Stimulated activated naive CD8-positive, alpha-beta T cell treated with anti-CD3 and anti-CD28 coated beads, Interleukin-15, amount 100 ng/mL, for 72 hours (primary cell): ENCODE measurements around the gene KIAA0825.

Experiments
- ATAC-seq: fragments of 150-1000 bp; cut with Tn5 transposase; 2 replicates; pipeline ENCODE4 v1.10.0; 2021; ENCODE audit warnings: mild to moderate bottlenecking, moderate library complexity
- DNase-seq, 2 donors: peaks; one replicate each; pipeline ENCODE4 v3.0.0; 2021 to 2022
- H3K27ac Mint-ChIP-seq, 2 donors: one replicate each; pipeline ENCODE4 v1.8.0; 2022; ENCODE audit warnings: mild to moderate bottlenecking in 2 of 2, mixed read lengths in 2 of 2, moderate library complexity in 2 of 2
- H3K27me3 Mint-ChIP-seq: one replicate; pipeline ENCODE4 v1.8.0; 2022; ENCODE audit warnings: mixed read lengths
- H3K4me1 Mint-ChIP-seq: one replicate; pipeline ENCODE4 v1.8.0; 2022; ENCODE audit warnings: mild to moderate bottlenecking, mixed read lengths
- H3K4me3 Mint-ChIP-seq, 2 donors: one replicate each; pipeline ENCODE4 v1.8.0; 2022; ENCODE audit warnings: mild to moderate bottlenecking in 2 of 2, mixed read lengths in 2 of 2, moderate library complexity in 1 of 2
- H3K9me3 Mint-ChIP-seq, 2 donors: one replicate each; pipeline ENCODE4 v1.8.0; 2022; ENCODE audit warnings: mixed read lengths in 2 of 2

KIAA0825 gene

DNA sequence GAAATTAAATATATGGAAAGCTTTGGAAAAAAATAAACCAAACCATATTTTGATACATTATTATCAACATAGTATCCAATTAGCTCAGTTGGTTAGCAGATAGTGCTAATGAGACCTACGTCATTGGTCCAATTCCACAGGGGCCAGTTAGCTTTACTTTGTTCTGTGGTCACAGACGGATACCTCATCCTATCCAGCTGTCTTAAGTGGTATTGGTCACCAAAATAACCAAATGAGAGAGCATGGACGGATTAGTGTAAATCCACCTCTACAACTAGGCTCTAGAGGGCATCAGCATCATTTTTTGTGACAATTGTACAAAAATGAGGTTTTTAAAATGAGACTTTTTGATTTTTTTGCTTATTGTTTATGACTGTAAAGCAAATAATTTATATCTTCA lies 364.2 kb downstream of the KIAA0825 start:
- H3K4me1 Mint-ChIP-seq: no peaks in the 10 kb centered on the region
- no peak overlapping the region for H3K4me3 Mint-ChIP-seq
- H3K27me3 Mint-ChIP-seq: no peaks in the 10 kb centered on the region
- H3K9me3 Mint-ChIP-seq: no peaks in the 10 kb centered on the region
- no peak for DNase-seq
- ATAC-seq: no peak
- no peak overlapping the region for H3K27ac Mint-ChIP-seq

DNA sequence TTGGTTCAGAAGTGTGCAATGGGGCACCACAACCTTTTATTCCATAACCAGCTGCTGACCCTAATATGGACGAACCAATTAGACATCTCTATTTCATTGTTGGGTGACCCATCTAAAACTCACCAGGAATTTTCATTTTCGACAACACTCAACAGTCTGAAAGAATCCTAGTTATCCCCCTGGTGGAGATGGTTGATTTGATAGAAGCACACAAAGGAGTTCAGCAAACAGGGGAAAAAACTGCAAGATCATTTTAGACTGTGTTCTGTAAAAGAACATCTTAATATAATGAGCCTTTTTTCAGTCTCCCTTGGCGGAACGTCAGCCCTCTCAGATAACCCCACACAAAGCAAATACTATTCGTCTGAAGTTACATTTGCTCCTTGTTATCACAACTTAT lies 367.4 kb downstream of the KIAA0825 start:
- ATAC-seq (no peak), DNase-seq (no peak)
- Mint-ChIP-seq H3K27me3 (no peaks in the 10 kb centered on the region), H3K27ac (no peak overlapping the region), H3K9me3 (no peaks in the 10 kb centered on the region), H3K4me1 (no peaks in the 10 kb centered on the region), H3K4me3 (no peak overlapping the region)

DNA sequence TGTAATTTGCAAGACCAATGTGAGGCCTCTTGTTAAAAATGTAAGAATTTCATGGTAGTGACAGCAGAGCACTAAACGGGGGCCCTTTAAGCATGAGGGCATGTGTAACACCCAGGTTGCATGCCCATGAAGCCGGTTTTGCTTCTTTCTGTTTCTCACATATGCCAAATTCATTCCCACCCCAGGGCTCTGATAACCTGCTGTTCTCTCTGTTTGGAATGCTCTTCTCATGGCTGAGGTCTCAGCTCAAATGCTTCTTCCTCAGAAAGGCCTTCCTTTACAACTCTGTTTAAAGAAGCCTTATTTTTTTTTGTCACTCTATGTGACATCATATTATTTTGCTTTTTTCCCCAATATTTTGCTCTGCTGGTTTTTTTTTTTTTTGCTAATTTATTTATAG lies 369.0 kb downstream of the KIAA0825 start:
- Mint-ChIP-seq H3K4me1 (no peaks in the 10 kb centered on the region), H3K9me3 (no peaks in the 10 kb centered on the region), H3K4me3 (no peak overlapping the region), H3K27me3 (no peaks in the 10 kb centered on the region), H3K27ac (no peak overlapping the region)
- DNase-seq (no peak), ATAC-seq (no peak)

DNA sequence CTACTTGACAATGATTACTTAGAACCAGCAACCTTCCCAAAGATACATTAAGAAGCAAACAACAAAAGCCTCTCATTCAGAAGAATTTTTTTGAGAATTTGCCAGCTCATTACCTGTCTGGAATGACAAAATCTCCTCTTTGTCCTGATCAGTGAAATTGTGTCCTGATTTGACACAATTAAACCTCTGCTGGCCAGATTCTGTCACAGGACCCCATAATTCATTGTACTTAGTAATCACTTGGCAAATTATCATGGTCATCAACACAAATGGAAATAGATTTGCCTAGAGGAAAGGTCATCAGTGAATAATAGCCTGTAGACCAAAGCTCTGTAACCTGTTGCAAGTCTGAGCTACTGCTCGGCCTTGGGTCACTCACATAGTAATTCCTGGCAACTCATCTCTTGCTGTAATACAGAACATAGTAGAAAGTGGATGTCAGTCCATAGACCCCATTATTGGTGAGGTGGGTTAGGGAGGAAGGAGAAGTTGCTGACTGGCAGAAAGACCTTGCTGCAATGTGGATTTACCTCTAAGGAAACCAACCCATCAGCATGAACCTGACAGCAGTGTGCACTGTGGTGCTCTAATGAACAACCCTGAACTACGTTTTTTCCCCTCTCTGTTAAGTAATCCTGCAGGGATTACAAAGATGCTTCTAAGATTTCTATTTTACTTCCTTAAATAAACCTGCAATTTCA lies 370.1 kb downstream of the KIAA0825 start:
- no peaks in the 10 kb centered on the region for H3K4me1 Mint-ChIP-seq
- no peak overlapping the region for H3K4me3 Mint-ChIP-seq
- DNase-seq (no peak), ATAC-seq (no peak)
- H3K27ac Mint-ChIP-seq: no peak overlapping the region
- no peaks in the 10 kb centered on the region for H3K27me3 Mint-ChIP-seq
- H3K9me3 Mint-ChIP-seq: no peaks in the 10 kb centered on the region

DNA sequence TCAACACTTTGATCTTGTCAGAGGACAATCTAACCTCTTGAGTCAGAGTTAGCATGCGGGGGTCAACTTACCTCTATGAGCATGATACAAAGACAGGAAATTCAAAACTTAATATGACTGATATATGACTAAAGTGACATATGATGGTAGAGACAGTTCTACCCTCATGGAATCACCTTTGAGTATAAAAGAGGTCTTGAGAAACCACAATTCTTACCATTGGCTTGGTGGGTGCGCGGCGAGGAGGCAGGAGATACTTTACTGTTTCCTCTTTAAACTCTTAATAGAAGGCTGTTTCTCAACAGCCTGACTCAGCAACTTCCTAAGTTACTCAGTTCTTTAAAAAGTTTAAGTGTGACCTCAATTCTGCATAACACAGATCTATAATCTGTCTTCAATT lies 372.8 kb downstream of the KIAA0825 start:
- no peak for DNase-seq
- Mint-ChIP-seq H3K4me1 (no peaks in the 10 kb centered on the region), H3K27ac (peak overlapping the region in 1 of 2 donors; percentile 75), H3K9me3 (no peaks in the 10 kb centered on the region), H3K27me3 (no peaks in the 10 kb centered on the region), H3K4me3 (no peak overlapping the region)
- ATAC-seq: peak; percentile 40

DNA sequence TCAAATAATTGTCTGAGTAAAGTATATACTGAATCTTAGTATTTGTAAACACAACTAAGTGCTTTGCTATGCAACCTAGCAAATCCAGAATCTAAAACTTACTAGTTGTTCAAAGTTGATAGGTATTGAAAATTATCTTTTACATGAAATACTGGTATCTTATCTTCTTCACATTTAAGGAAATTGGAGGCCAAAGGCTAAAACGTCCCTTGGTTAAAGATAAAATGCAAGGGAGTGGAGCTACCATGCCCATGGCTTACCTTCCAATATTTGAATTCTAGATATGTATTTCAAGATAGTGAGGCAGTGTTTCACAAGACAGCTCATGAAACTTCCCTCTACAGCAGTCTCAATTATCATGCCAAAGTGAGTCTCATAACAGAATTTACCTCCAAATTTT lies 373.5 kb downstream of the KIAA0825 start:
- Mint-ChIP-seq H3K4me3 (no peak overlapping the region), H3K27me3 (no peaks in the 10 kb centered on the region), H3K27ac (no peak overlapping the region), H3K9me3 (no peaks in the 10 kb centered on the region), H3K4me1 (no peaks in the 10 kb centered on the region)
- DNase-seq (no peak), ATAC-seq (no peak)

DNA sequence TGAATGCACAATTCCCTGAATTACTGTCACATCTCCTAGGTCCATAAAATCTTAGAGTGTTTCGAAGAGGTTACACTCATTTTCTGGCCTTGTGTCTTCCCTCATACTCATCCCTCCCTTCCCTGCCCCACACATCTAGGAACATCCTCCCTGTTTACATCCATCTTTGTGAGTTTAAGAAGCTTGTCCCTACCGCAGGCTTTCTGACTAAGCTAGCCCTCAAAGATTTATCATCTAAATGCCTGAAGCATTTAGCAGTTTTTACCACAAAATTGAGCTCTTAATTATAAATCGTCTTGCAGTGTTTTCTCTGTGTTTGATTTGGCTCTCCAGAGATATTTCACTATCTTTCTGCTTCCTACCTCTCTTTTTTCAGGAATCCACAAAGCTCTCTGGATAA lies 374.8 kb downstream of the KIAA0825 start:
- Mint-ChIP-seq H3K4me3 (no peak overlapping the region), H3K27ac (no peak overlapping the region), H3K4me1 (no peaks in the 10 kb centered on the region), H3K9me3 (no peaks in the 10 kb centered on the region), H3K27me3 (no peaks in the 10 kb centered on the region)
- ATAC-seq (no peak), DNase-seq (no peak)

DNA sequence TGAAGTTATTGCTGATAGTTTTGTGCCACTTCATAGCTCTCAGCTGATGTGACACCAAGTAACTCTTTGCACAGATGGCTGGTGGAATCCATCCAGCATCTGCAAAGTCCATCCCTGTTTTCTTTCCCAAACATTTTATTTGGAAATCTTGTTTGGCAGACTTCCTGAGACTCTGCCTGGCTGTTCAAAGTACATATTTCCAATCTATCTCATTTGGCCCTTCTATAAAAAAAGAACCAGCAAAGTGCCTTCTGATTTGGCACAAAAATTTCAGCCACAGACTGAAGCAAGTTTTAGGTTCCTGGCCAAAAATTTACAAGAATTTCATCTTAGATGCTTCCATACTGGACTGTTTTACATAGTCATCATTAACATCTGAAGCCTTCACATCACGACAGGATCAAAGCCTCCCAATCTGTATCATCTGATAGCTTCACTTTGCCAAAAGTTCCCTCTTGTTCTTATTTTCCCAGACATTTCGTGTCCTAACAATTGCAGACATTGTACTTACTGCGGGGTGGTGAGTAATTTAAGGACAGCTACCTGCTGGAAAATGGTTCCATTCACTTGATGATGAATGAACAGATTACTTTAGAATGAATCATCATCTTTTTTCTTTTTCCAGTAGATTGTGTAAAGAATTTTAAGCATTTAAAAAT lies 377.3 kb downstream of the KIAA0825 start:
- Mint-ChIP-seq H3K27ac (no peak overlapping the region), H3K9me3 (peaks cover 0 to under 1% of the 10 kb centered on the region in 2 donors), H3K4me3 (no peak overlapping the region), H3K4me1 (no peaks in the 10 kb centered on the region), H3K27me3 (no peaks in the 10 kb centered on the region)
- DNase-seq: no peak
- ATAC-seq: no peak

DNA sequence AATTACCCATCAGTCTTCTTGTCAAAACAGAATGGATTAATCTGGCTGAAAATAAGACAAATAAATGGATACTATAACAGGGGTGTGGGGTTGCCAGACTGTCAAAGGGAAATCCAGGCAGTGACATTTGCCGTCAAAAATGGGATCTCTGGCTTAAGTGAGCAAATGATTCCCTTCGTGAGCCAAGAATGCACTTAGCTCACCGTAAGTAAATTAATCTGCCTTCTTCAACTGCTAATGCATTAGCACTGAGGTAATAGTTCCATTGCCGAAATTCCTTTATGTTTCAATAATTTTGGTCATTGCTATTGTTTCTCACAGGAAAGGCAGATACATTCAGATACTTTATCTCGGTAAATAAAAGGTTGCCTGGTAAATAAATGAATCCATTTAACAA lies 377.8 kb downstream of the KIAA0825 start:
- Mint-ChIP-seq H3K4me1 (no peaks in the 10 kb centered on the region), H3K27me3 (no peaks in the 10 kb centered on the region), H3K9me3 (peaks cover 0 to 4% of the 10 kb centered on the region in 2 donors), H3K27ac (no peak overlapping the region), H3K4me3 (no peak overlapping the region)
- DNase-seq (no peak), ATAC-seq (no peak)

DNA sequence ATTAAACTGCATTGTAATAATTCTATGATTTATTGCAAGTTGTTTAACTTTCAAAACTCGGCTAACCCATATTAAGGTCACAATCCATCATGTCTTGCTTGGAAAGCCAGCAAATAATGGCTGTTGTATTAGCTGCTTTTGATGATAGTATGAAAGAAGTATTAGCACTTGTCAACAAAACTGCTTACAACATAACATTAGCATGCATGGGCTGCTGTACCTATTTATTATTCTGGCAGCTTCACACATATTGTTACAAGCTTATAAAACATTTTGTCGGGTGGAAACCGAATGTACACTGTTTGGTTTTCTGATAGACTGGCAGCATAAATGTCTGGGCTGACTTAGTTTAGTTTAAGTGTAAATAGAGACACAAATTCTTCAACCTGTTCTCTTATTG lies 378.3 kb downstream of the KIAA0825 start:
- Mint-ChIP-seq H3K4me3 (no peak overlapping the region), H3K4me1 (no peaks in the 10 kb centered on the region), H3K27ac (no peak overlapping the region), H3K27me3 (no peaks in the 10 kb centered on the region), H3K9me3 (peaks cover 0 to 7% of the 10 kb centered on the region in 2 donors)
- ATAC-seq (no peak), DNase-seq (no peak)

DNA sequence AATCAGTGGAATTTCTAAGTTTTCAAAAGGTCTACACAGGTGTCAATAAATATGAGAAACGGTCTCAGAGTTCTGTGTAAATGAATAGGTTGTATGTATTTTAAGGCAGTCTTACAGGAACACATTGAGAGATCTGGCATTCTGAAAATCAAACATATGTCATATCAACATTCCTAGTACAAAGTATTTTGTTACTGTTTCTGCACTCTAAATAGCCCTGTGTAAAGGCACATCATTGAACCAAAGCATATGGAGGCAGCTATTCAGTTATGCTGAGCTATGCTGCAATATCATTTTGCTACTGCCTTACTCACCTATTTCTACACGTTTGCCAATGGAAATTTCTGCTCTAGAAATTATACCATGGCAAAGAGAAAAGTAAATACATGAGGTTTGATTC lies 379.1 kb downstream of the KIAA0825 start:
- Mint-ChIP-seq H3K4me3 (no peak overlapping the region), H3K9me3 (peaks cover 0 to 10% of the 10 kb centered on the region in 2 donors)

DNA sequence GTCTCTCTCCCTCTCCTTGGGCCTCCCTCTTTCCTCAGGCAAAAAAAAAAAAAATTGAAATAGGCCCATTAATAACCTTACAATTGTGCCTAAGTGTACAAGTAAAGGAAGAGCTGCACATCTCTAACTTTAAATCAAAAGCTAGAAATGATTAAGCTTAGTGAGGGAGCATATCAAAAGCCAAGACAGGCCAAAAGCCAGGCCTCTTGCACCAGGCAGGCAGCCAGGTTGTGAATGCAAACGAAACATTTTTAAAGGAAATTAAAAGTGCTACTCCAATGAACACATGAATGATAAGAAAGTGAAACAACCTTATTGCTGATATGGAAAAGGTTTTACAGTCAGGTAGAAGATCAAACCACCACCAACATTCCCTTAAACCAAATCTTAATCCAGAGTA lies 383.4 kb downstream of the KIAA0825 start:
- no peak overlapping the region for H3K27ac Mint-ChIP-seq
- H3K27me3 Mint-ChIP-seq: no peaks in the 10 kb centered on the region
- no peaks in the 10 kb centered on the region for H3K4me1 Mint-ChIP-seq
- H3K4me3 Mint-ChIP-seq: no peak overlapping the region
- no peak for DNase-seq
- ATAC-seq: no peak
- peaks cover 0 to 10% of the 10 kb centered on the region in 2 donors for H3K9me3 Mint-ChIP-seq

More for the DNA sequence above, 379.1 kb downstream of the KIAA0825 start:
- Mint-ChIP-seq H3K27ac (no peak overlapping the region), H3K4me1 (no peaks in the 10 kb centered on the region), H3K27me3 (no peaks in the 10 kb centered on the region)
- ATAC-seq: no peak
- DNase-seq: no peak

DNA sequence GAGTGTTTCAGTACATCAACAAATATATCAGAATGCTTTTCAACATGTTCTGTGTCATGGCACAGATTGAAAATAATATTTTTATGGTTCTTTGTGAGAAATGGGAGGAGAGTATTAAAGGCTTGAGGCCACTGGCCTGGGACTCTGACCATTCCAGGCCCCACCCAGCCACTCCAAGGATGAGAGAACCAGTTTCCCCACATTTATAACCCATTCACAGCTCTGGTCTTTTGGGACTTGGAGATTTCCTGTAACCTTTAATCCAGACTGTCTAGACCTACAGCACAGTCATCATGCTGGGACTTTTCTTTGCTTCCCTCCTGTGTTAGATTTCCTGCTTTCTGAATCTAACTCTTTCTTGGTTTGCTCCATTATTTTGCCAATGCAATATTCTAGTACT lies 389.6 kb downstream of the KIAA0825 start:
- H3K4me3 Mint-ChIP-seq: no peak overlapping the region
- no peak for ATAC-seq
- no peak for DNase-seq
- H3K9me3 Mint-ChIP-seq: peaks cover 0 to 7% of the 10 kb centered on the region in 2 donors
- H3K4me1 Mint-ChIP-seq: no peaks in the 10 kb centered on the region
- H3K27me3 Mint-ChIP-seq: no peaks in the 10 kb centered on the region
- no peak overlapping the region for H3K27ac Mint-ChIP-seq

DNA sequence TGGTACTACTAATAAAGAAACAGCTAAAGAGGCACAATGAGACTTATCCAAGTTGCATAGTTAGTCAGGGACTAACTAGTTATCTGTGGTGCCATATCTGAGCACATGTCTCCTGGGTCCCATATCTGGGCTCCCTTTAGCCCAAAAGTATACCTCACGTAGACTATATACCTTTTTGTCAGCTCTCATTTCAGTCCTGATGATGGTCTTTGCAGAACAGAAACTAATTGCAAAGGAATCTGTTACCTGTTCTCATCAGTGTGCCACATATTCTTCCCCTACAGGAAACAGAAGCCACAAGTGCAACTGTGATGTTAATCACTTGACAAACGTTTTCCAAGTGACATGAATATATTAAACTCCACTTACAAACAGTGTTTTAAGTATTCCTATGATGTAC lies 395.2 kb downstream of the KIAA0825 start:
- H3K27me3 Mint-ChIP-seq: no peaks in the 10 kb centered on the region
- DNase-seq (no peak), ATAC-seq (peak; percentile 77)
- no peaks in the 10 kb centered on the region for H3K4me1 Mint-ChIP-seq
- no peak overlapping the region for H3K27ac Mint-ChIP-seq
- no peak overlapping the region for H3K4me3 Mint-ChIP-seq
- peaks cover 0 to 7% of the 10 kb centered on the region in 2 donors for H3K9me3 Mint-ChIP-seq

DNA sequence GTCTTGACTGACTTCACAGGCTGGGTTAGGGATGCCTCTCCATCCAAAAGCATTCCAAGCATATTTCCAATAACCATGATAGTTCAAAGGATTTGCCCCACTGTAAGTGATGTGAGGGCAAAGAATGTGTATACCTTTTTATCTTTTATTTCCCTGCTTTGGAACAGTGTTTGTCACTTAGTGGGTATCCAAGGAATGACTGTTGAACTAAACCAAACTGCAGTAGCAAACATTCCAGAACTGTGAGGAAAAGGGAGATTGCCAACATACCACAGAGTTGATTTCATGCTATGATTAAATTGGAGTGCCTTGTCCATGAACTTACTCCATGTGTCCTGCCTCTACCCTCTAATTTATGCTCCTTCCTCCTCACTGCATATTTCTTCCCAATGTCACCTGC lies 400.0 kb downstream of the KIAA0825 start:
- DNase-seq (no peak), ATAC-seq (no peak)
- no peaks in the 10 kb centered on the region for H3K4me1 Mint-ChIP-seq
- no peak overlapping the region for H3K4me3 Mint-ChIP-seq
- no peaks in the 10 kb centered on the region for H3K27me3 Mint-ChIP-seq
- H3K27ac Mint-ChIP-seq: no peak overlapping the region
- H3K9me3 Mint-ChIP-seq: no peaks in the 10 kb centered on the region

DNA sequence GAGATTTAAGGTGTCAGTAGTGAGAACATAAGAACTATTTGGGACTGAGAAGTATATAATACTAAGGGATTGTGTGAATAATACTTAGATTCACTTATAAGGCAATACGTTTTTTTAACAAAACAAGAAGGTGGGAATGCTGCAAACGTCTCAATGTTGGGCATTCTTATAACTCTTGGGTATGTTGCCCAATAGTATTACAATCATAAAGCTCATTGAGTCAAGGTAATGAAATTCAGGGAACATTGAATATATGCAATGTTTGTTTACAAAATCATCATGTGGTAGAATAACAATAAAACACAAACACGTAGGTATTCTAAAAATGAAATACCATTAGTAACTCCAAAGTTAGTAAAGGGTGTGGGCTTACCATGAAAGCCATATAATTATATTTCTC lies 400.7 kb downstream of the KIAA0825 start:
- H3K4me3 Mint-ChIP-seq: no peak overlapping the region
- no peak for ATAC-seq
- H3K9me3 Mint-ChIP-seq: no peaks in the 10 kb centered on the region
- DNase-seq: no peak
- H3K27ac Mint-ChIP-seq: no peak overlapping the region
- H3K27me3 Mint-ChIP-seq: no peaks in the 10 kb centered on the region
- H3K4me1 Mint-ChIP-seq: no peaks in the 10 kb centered on the region

DNA sequence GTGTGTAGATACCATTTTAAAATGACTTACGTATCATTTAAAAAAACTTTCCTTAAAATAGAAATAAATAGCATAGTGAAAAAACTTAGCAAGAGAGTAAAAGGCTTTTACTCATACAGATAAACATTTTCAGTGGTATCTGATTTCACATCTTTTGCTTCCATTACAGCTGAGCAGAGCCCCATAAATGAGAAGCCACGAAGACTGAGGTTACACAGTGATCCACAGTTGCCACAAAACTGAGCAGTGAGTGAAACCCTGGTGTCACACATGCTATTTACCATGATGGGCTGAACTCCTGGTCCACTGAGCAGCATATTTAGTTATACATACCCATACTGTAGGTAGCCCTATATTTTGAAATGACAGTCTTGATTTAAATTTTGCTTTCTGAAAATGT lies 401.2 kb downstream of the KIAA0825 start:
- Mint-ChIP-seq H3K4me3 (no peak overlapping the region), H3K4me1 (no peaks in the 10 kb centered on the region), H3K27ac (no peak overlapping the region), H3K27me3 (no peaks in the 10 kb centered on the region), H3K9me3 (no peaks in the 10 kb centered on the region)
- DNase-seq (no peak), ATAC-seq (no peak)
